Retinal pigment epithelial cell (primary cell): ENCODE measurements around the gene CCDC141.

ENCODE experiments used
- DNase-seq: peaks from one replicate; pipeline ENCODE4 v3.0.0-alpha.2; 2010; ENCODE audit warnings: low read depth
- H3K4me3 ChIP-seq: 2 replicates; pipeline ENCODE4 v1.5.1; 2011; ENCODE audit warnings: mild to moderate bottlenecking, low read length, control low read depth, moderate library complexity
- CTCF ChIP-seq: conservative IDR thresholded peaks from 2 replicates; pipeline ENCODE4 v1.5.1; 2011; ENCODE audit warnings: low read depth, low read length, control low read depth, inconsistent platforms

Gene CCDC141

GRCh38 chr2:178899656-178900055 lies 150.3 kb downstream of the CCDC141 start:
- no peak for DNase-seq
- no peak for TF ChIP-seq CTCF
- H3K4me3 ChIP-seq = no peak overlapping the region

DNA sequence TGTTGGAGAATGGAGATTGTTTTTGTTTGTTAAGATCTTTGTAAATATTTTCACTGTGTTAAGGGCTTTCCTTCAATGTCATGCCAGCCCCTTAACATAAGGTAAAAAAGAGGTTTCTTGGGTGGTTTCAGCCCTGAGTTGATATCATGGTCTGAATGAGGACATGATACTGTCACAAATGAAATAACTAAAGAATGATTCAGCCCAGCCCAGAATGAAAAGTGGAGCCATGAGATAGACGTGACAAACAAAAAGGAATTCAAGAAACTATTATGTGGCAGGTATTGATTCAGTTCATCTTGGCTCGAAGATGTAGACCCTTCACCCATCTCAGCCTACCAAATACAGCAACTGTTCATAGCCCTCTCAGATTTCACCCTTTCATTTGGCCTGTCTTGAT lies 154.1 kb downstream of the CCDC141 start:
- no peak for DNase-seq
- TF ChIP-seq CTCF = no peak
- H3K4me3 ChIP-seq = no peak overlapping the region

GRCh38 chr2:178895171-178895570 lies 154.8 kb downstream of the CCDC141 start:
- no peak for DNase-seq
- TF ChIP-seq CTCF = no peak
- no peak overlapping the region for H3K4me3 ChIP-seq

- TF ChIP-seq CTCF = no peak
- H3K4me3 ChIP-seq = no peak overlapping the region
- DNase-seq = no peak
Measured at GRCh38 chr2:178892751-178893625, 156.9 kb downstream of the CCDC141 start.

DNA sequence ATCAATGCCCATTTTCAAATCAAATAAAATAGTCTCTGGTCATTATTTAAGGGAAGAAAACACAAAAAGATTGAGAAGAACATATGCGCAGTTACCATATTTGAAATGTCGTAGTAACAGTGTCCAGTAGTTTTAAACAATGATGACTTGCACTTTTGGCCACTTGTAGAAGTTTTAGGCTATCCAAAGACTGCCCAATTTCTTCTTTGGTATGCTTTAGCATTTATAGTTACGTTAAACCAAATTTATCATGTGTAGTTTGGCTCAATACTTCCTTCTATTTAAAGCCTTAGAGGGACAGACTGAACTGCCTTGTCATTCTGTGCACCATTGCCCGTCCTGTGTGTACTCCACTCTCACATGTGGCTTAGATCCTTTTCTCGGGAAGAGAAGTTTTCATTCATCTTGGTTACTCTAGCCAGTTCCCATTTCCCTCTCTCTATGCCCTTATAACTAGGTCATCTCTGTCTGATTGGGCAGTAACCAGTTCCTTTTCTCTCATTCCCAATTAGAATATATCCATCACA lies 157.9 kb downstream of the CCDC141 start:
- no peak for TF ChIP-seq CTCF
- no peak for DNase-seq
- H3K4me3 ChIP-seq = no peak overlapping the region

- TF ChIP-seq CTCF = peak; percentile 98
- peak; percentile 22 for DNase-seq
- H3K4me3 ChIP-seq = no peak overlapping the region
Measured at GRCh38 chr2:178891265-178891958, 158.5 kb downstream of the CCDC141 start.
